Keratinocyte (primary cell): ENCODE results near the gene APEH. TPM values are rescaled to one million over a fixed set of nuclear protein-coding genes. Genes with fewer than 3 reads are reported as not detected.

Source experiments
- DNase-seq: peaks from one replicate; pipeline ENCODE4 v3.0.0-alpha.2; 2011; ENCODE audit warnings: low read depth, missing footprints, low spot score
- FAIRE-seq: peaks from 2 replicates; lab custom pipeline; 2011; peaks lifted over from hg19 to GRCh38; lab: Jason Lieb, UNC
- H2AFZ ChIP-seq: 2 replicates; pipeline ENCODE4 v1.6.0; 2012; ENCODE audit warnings: low read length, control low read depth, inconsistent platforms; ENCODE audit not compliant: control insufficient read depth
- H3K27ac ChIP-seq: 2 replicates; pipeline ENCODE4 v1.5.1; 2011; ENCODE audit warnings: low read length; ENCODE audit not compliant: control insufficient read depth, insufficient read depth
- H3K27me3 ChIP-seq: 3 replicates; pipeline ENCODE4 v1.6.0; 2011; ENCODE audit warnings: low read length; ENCODE audit not compliant: control insufficient read depth, insufficient read depth; ENCODE audit errors: extremely low read depth
- H3K36me3 ChIP-seq, 2 experiments: 2 replicates in 1 of 2; 3 replicates in 1 of 2; pipeline ENCODE4 v1.5.1; 2011; ENCODE audit warnings: low read length in 2 of 2, mild to moderate bottlenecking in 1 of 2; ENCODE audit not compliant: control insufficient read depth in 2 of 2, insufficient read depth in 2 of 2; ENCODE audit errors: extremely low read depth in 1 of 2
- H3K4me1 ChIP-seq: 3 replicates; pipeline ENCODE4 v1.5.1; 2011; ENCODE audit warnings: low read length; ENCODE audit not compliant: control insufficient read depth, insufficient read depth; ENCODE audit errors: extremely low read depth
- H3K4me2 ChIP-seq: 3 replicates; pipeline ENCODE4 v1.6.0; 2011; ENCODE audit warnings: low read depth, low read length; ENCODE audit not compliant: control insufficient read depth, insufficient read depth; ENCODE audit errors: extremely low read depth
- H3K4me3 ChIP-seq, 3 experiments: fragments of 200-600 bp in 1 of 3; sonication (generic) in 1 of 3; 2 replicates in 2 of 3; 3 replicates in 1 of 3; pipeline ENCODE4 v1.5.1; 2011 to 2016; ENCODE audit warnings: low read length in 3 of 3, mild to moderate bottlenecking in 3 of 3, control low read depth in 2 of 3, inconsistent platforms in 1 of 3, low read depth in 1 of 3, mixed read lengths in 1 of 3, mixed run types in 1 of 3, moderate library complexity in 1 of 3; ENCODE audit not compliant: control insufficient read depth in 2 of 3, insufficient read depth in 2 of 3; ENCODE audit errors: extremely low read depth in 1 of 3
- H3K79me2 ChIP-seq: 2 replicates; pipeline ENCODE4 v1.6.0; 2012; ENCODE audit warnings: low read length; ENCODE audit not compliant: control insufficient read depth, insufficient read depth
- H3K9ac ChIP-seq: 3 replicates; pipeline ENCODE4 v1.6.0; 2011; ENCODE audit warnings: low read length; ENCODE audit not compliant: control insufficient read depth, insufficient read depth; ENCODE audit errors: extremely low read depth
- H3K9me1 ChIP-seq: 3 replicates; pipeline ENCODE4 v1.6.0; 2011; ENCODE audit warnings: low read length; ENCODE audit not compliant: control insufficient read depth, insufficient read depth; ENCODE audit errors: extremely low read depth
- H3K9me3 ChIP-seq: 2 replicates; pipeline ENCODE4 v1.5.1; 2012; ENCODE audit warnings: low read depth, low read length; ENCODE audit not compliant: control insufficient read depth
- H4K20me1 ChIP-seq: 3 replicates; pipeline ENCODE4 v1.6.0; 2011; ENCODE audit warnings: low read length; ENCODE audit not compliant: control insufficient read depth, insufficient read depth; ENCODE audit errors: extremely low read depth
- EZH2 ChIP-seq: IDR thresholded peaks from one replicate; pipeline ENCODE4 v1.6.1; 2012; ENCODE audit warnings: inconsistent platforms, mild to moderate bottlenecking, low read length, moderate library complexity
- dilution Hi-C: fragments of 300-500 bp; cut with MboI; formaldehyde crosslinking; loops from one replicate; pipeline ENCODE4 v1.7.0; 2020; ENCODE audit warnings: low sequenced_read_pairs; ENCODE audit not compliant: extremely low pct_ligation_motif_present
- polyA plus RNA-seq, 5 experiments: library from polyadenylated mRNA; depleted of rRNA in 3 of 5; stranded (reverse) in 3 of 5; stranded (forward) in 1 of 5; unstranded in 1 of 5; fragments of >200 nt; gene quantifications; 1 replicate in 1 of 5; 2 replicates in 3 of 5; 3 replicates in 1 of 5; pipeline versions ENCODE4 v1.2.1 to v1.2.3, GENCODE V29; 2011 to 2012; ENCODE audit warnings: missing spikeins in 2 of 5, low read depth in 1 of 5, low replicate concordance in 1 of 5
- TF ChIP-seq, protein P1 (sequence below), 3 experiments: IDR thresholded peaks in 1 of 3; conservative IDR thresholded peaks in 1 of 3; optimal IDR thresholded peaks in 1 of 3; 2 replicates in 2 of 3; 3 replicates in 1 of 3; pipeline versions ENCODE3 to v1.5.1; 2011; ENCODE audit warnings: low read length in 3 of 3, mild to moderate bottlenecking in 3 of 3, moderate library complexity in 2 of 3, control low read depth in 1 of 3, inconsistent platforms in 1 of 3; ENCODE audit not compliant: insufficient read depth in 2 of 3; ENCODE audit errors: extremely low read depth in 1 of 3

Gene APEH
- polyA plus RNA-seq, 1 donor (not counting 4 experiments of a cell fraction or from before 2014, with no cell fraction given), result 106 TPM

DNA sequence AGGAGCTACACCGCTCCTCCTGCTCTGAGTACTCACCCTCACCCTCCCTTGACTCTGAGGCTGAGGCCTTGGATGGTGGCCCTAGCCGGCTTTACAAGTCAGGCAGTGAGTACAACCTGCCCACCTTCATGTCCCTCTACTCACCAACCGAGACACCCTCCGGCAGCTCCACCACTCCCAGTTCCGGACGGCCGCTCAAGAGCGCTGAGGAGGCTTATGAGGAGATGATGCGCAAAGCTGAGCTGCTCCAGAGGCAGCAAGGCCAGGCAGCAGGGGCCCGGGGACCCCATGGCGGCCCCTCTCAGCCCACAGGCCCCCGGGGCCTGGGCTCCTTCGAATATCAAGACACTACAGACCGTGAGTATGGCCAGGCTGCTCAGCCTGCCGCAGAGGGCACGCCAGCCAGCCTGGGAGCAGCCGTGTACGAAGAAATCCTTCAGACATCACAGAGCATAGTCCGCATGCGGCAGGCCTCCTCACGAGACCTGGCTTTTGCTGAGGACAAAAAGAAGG is 21.2 kb upstream of the APEH start:
- H3K27me3 ChIP-seq, result peaks cover 16% of the 10 kb centered on the region
- TF ChIP-seq, protein P1, sequence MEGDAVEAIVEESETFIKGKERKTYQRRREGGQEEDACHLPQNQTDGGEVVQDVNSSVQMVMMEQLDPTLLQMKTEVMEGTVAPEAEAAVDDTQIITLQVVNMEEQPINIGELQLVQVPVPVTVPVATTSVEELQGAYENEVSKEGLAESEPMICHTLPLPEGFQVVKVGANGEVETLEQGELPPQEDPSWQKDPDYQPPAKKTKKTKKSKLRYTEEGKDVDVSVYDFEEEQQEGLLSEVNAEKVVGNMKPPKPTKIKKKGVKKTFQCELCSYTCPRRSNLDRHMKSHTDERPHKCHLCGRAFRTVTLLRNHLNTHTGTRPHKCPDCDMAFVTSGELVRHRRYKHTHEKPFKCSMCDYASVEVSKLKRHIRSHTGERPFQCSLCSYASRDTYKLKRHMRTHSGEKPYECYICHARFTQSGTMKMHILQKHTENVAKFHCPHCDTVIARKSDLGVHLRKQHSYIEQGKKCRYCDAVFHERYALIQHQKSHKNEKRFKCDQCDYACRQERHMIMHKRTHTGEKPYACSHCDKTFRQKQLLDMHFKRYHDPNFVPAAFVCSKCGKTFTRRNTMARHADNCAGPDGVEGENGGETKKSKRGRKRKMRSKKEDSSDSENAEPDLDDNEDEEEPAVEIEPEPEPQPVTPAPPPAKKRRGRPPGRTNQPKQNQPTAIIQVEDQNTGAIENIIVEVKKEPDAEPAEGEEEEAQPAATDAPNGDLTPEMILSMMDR (optimal IDR thresholded peaks at IDR 0.05 in 1 of 3, IDR thresholded peaks at IDR 0.05 in 1 of 3, conservative IDR thresholded peaks at IDR 0.05 in 1 of 3; ENCODE audit: extremely low read depth in 1 of 3, insufficient read depth in 2 of 3, low read length in 3 of 3), result no peak
- no peak for TF ChIP-seq EZH2
- no peaks in the 10 kb centered on the region for H3K9me3 ChIP-seq
- dilution Hi-C loops, result loop anchor here (25.0 kb wide), 1 partner anchor 91 kb away; the partner anchor contains the start of gene BSN
- DNase-seq (no peak), FAIRE-seq (no peak)
- H3K4me1 ChIP-seq, result peaks cover 3% of the 10 kb centered on the region
- H4K20me1 ChIP-seq, result no peaks in the 10 kb centered on the region
- H3K79me2 ChIP-seq, result no peaks in the 10 kb centered on the region
- no peak overlapping the region for H2AFZ ChIP-seq
- no peak overlapping the region for H3K4me3 ChIP-seq
- no peaks in the 10 kb centered on the region for H3K9me1 ChIP-seq
- H3K4me2 ChIP-seq, result no peak overlapping the region
- no peak overlapping the region for H3K27ac ChIP-seq
- no peaks in the 10 kb centered on the region for H3K36me3 ChIP-seq
- H3K9ac ChIP-seq, result no peak overlapping the region

GRCh38 chr3:49653621-49654020 is 20.5 kb upstream of the APEH start:
- dilution Hi-C loops, result loop anchor here (25.0 kb wide), 1 partner anchor 91 kb away; the partner anchor contains the start of gene BSN
- Histone ChIP-seq H3K4me3 (no peak overlapping the region), H3K27ac (no peak overlapping the region), H3K27me3 (peaks cover 23% of the 10 kb centered on the region), H3K4me2 (no peak overlapping the region), H3K9me1 (no peaks in the 10 kb centered on the region), H3K9ac (no peak overlapping the region), H2AFZ (no peak overlapping the region), H3K79me2 (no peaks in the 10 kb centered on the region), H3K36me3 (no peaks in the 10 kb centered on the region), H3K4me1 (peaks cover 3% of the 10 kb centered on the region), H4K20me1 (no peaks in the 10 kb centered on the region), H3K9me3 (no peaks in the 10 kb centered on the region)
- DNase-seq, result no peak
- no peak for FAIRE-seq
- TF ChIP-seq EZH2, result no peak
- TF ChIP-seq, protein P1 (optimal IDR thresholded peaks at IDR 0.05 in 1 of 3, IDR thresholded peaks at IDR 0.05 in 1 of 3, conservative IDR thresholded peaks at IDR 0.05 in 1 of 3; ENCODE audit: extremely low read depth in 1 of 3, insufficient read depth in 2 of 3, low read length in 3 of 3), result no peak
